MG63 (cell line): ENCODE measurements around the gene GALNT3. TPM values are rescaled to one million over a fixed set of nuclear protein-coding genes. Genes with fewer than 3 reads are reported as not detected.

Experiments
- DNase-seq: peaks from one replicate; pipeline ENCODE4 v3.0.0-alpha.2; 2020
- H3K27me3 ChIP-seq: fragments of 250-450 bp; sonication (Bioruptor Pico); 2 replicates; pipeline ENCODE4 v1.5.1; 2020; ENCODE audit warnings: mild to moderate bottlenecking, moderate library complexity
- H3K36me3 ChIP-seq: fragments of 250-450 bp; sonication (Bioruptor Pico); 2 replicates; pipeline ENCODE4 v1.5.1; 2020; ENCODE audit warnings: mild to moderate bottlenecking, moderate library complexity
- H3K4me3 ChIP-seq: fragments of 250-450 bp; sonication (Bioruptor Pico); 2 replicates; pipeline ENCODE4 v1.5.1; 2020; ENCODE audit warnings: mild to moderate bottlenecking, moderate library complexity
- H3K9me3 ChIP-seq: fragments of 250-450 bp; sonication (Bioruptor Pico); 2 replicates; pipeline ENCODE4 v1.5.1; 2020; ENCODE audit warnings: mild to moderate bottlenecking, moderate library complexity
- total RNA-seq: library from RNA; depleted of rRNA; stranded (reverse); fragments of >200 nt; shearing (Covaris generic); gene quantifications from 2 replicates; pipeline ENCODE4 v1.2.3, GENCODE V29; 2014; ENCODE audit warnings: low replicate concordance; rRNA removed

Gene GALNT3
- total RNA-seq, 1 experiment from 2014 or later = 7.7 TPM

DNA sequence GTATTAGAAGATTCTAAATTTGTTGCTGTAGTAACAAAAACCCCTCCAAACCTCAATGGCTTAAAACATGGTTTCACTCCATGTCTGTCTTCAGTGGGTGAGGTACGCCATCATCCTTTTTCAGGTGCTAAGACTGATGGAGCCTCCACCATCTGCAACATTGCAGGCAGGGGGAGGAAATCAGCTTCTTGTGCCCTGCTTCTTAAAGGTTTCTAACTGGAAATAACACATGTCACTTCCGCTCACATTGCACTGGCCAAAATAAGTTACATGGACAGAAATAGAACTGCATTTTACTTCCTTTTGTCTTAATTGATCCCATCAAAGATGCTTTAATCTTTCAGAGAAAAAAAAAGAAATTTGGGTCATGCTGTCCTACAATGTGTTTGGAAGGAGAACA lies 94.1 kb downstream of the GALNT3 start:
- DNase-seq = no peak
- H3K4me3 ChIP-seq = no peak overlapping the region
- no peaks in the 10 kb centered on the region for H3K9me3 ChIP-seq
- H3K27me3 ChIP-seq = no peaks in the 10 kb centered on the region
- no peaks in the 10 kb centered on the region for H3K36me3 ChIP-seq

DNA sequence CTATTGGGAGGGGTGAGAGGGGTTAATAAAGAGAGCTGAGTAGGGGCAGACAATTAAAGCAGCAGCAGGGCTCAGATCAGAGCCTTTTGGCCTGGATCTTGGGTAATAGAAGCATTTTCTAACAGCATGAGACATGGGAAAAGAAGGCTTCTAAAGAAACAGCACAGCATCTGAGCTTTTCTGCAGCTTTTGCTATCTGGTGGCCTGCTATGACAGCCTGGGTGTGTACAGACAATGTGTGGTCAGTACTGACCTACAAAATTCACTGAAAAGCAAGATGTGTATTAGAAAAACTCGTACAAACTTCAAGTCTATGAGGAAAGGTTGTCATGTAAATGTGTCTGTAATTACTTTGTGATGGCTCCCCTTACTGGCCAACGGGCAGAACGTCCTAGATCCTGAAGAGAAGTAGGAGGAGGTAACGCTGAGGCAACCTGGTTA lies 95.6 kb downstream of the GALNT3 start:
- no peaks in the 10 kb centered on the region for H3K27me3 ChIP-seq
- H3K36me3 ChIP-seq = no peaks in the 10 kb centered on the region
- H3K4me3 ChIP-seq = no peak overlapping the region
- peak; percentile 5 for DNase-seq
- no peaks in the 10 kb centered on the region for H3K9me3 ChIP-seq

DNA sequence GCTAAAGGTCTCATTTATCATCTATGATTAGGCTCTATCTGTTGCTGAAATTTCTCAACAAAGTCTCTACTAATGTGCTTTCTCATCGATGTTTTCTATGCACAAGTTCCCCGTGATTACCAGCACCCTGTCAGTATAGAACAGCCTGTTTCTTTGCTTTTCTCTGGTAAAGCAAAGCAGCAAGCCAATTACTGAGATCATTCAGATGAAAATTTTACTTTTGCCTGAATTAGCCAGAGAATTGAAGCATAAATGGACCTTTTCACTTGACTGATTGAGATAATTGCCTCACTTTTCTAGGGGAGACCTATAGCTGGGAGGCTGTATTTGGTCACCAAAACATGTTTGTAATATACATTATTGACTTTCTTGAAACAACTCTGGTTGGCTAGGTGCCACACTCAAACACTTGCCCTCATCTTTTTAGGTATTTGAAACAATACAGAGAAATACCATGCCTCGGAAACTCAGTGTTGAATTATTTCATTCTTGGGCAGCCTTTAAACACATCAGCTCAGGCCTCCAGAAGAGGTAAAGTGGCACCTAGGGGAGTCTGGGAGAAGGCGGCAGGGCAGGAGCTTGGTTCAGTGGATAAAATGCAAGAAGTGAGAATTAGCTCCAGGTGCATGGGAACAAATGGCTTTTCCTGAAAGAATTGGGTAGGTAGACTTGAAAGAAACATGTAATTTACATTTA lies 96.2 kb downstream of the GALNT3 start:
- no peak for DNase-seq
- Histone ChIP-seq H3K9me3 (no peaks in the 10 kb centered on the region), H3K36me3 (no peaks in the 10 kb centered on the region), H3K4me3 (no peak overlapping the region), H3K27me3 (no peaks in the 10 kb centered on the region)

Other genes with a start within 250 kb of the GALNT3 start
- 5.0 and 6.6 TPM in 2 replicates for gene TTC21B, start 159.5 kb upstream of the GALNT3 start, total RNA-seq